GM23248 (cell line): ENCODE data around the gene DPP3. TPM values are rescaled to one million over a fixed set of nuclear protein-coding genes. Genes with fewer than 3 reads are reported as not detected.

Experiments
- DNase-seq: peaks from one replicate; pipeline ENCODE4 v3.0.0-alpha.2; 2015
- H2AFZ ChIP-seq: fragments of 200-600 bp; sonication (generic); 2 replicates; pipeline ENCODE4 v1.6.1; 2016; ENCODE audit warnings: antibody characterized with exemption
- H3F3A ChIP-seq: fragments of 200-600 bp; sonication (generic); 2 replicates; pipeline ENCODE4 v1.6.1; 2016; ENCODE audit warnings: mild to moderate bottlenecking, antibody characterized with exemption, mixed run types; ENCODE audit not compliant: insufficient read depth
- H3K27ac ChIP-seq: fragments of 200-600 bp; sonication (generic); 2 replicates; pipeline ENCODE4 v1.5.1; 2016; ENCODE audit warnings: mild to moderate bottlenecking
- H3K27me3 ChIP-seq: fragments of 200-600 bp; sonication (generic); replicated peaks from 2 replicates; pipeline ENCODE4 v1.6.1; 2016; ENCODE audit warnings: mild to moderate bottlenecking; ENCODE audit not compliant: insufficient read depth
- H3K36me3 ChIP-seq: fragments of 200-600 bp; sonication (generic); 2 replicates; pipeline ENCODE4 v1.6.1; 2016; ENCODE audit warnings: low read depth, mild to moderate bottlenecking
- H3K4me1 ChIP-seq: fragments of 200-600 bp; sonication (generic); 2 replicates; pipeline ENCODE4 v1.6.1; 2016; ENCODE audit warnings: mild to moderate bottlenecking; ENCODE audit not compliant: insufficient read depth
- H3K4me2 ChIP-seq: fragments of 200-600 bp; sonication (generic); one replicate; pipeline ENCODE4 v1.6.1; 2016; ENCODE audit warnings: mild to moderate bottlenecking; ENCODE audit not compliant: unreplicated experiment
- H3K4me3 ChIP-seq: fragments of 200-600 bp; sonication (generic); 2 replicates; pipeline ENCODE4 v1.5.1; 2016; ENCODE audit warnings: mild to moderate bottlenecking
- H3K79me2 ChIP-seq: fragments of 200-600 bp; sonication (generic); 2 replicates; pipeline ENCODE4 v1.6.1; 2016; ENCODE audit warnings: mild to moderate bottlenecking; ENCODE audit not compliant: insufficient read depth
- H3K9ac ChIP-seq: fragments of 200-600 bp; sonication (generic); 2 replicates; pipeline ENCODE4 v1.6.1; 2016; ENCODE audit warnings: mild to moderate bottlenecking
- H3K9me2 ChIP-seq: fragments of 200-600 bp; sonication (generic); 2 replicates; pipeline ENCODE4 v1.6.1; 2016; ENCODE audit warnings: mixed run types, mild to moderate bottlenecking, moderate library complexity; ENCODE audit not compliant: insufficient read depth
- H3K9me3 ChIP-seq: fragments of 200-600 bp; sonication (generic); one replicate; pipeline ENCODE4 v1.6.1; 2017; ENCODE audit warnings: low read depth
- H4K20me1 ChIP-seq: fragments of 200-600 bp; sonication (generic); 2 replicates; pipeline ENCODE4 v1.6.0; 2016; ENCODE audit not compliant: insufficient read depth
- EZH2 ChIP-seq: fragments of 200-600 bp; sonication (generic); IDR thresholded peaks from 2 replicates; pipeline ENCODE4 v1.6.1; 2018; ENCODE audit warnings: antibody characterized with exemption, mild to moderate bottlenecking; ENCODE audit not compliant: insufficient read depth, poor library complexity, severe bottlenecking
- EZH2phosphoT487 ChIP-seq: fragments of 200-600 bp; sonication (generic); IDR thresholded peaks from 2 replicates; pipeline ENCODE4 v1.6.1; 2018; ENCODE audit warnings: antibody characterized with exemption, moderate library complexity, mild to moderate bottlenecking, low read depth; ENCODE audit not compliant: insufficient read depth
- WGBS, 2 experiments: methylation state at CpG; one replicate each; pipeline ENCODE4 v1.1.6; 2015 to 2017; ENCODE audit warnings: low lambda C conversion rate in 2 of 2, low coverage in 1 of 2; ENCODE audit errors: missing lambda C conversion rate in 2 of 2; 5-methylcytosine and 5-hydroxymethylcytosine counted together
- in situ Hi-C: fragments of 300-500 bp; cut with MboI; formaldehyde crosslinking; loops from 2 replicates; pipeline ENCODE4 v1.15.0; 2020
- polyA plus RNA-seq: library from polyadenylated mRNA; unstranded; fragments of >200 nt; fragmentation: Nextera tagmentation; extraction: Ambion mirVana; gene quantifications from 2 replicates; pipeline ENCODE4 v1.2.1, GENCODE V29; 2016
- total RNA-seq: library from RNA; depleted of rRNA; stranded (reverse); fragments of >200 nt; shearing (Covaris generic); gene quantifications from 2 replicates; pipeline ENCODE4 v1.2.3, GENCODE V29; 2014

The DPP3 gene
- total and polyA plus RNA-seq, 2 experiments from 2014 or later, result 34.7 to 50.8 TPM

DNA sequence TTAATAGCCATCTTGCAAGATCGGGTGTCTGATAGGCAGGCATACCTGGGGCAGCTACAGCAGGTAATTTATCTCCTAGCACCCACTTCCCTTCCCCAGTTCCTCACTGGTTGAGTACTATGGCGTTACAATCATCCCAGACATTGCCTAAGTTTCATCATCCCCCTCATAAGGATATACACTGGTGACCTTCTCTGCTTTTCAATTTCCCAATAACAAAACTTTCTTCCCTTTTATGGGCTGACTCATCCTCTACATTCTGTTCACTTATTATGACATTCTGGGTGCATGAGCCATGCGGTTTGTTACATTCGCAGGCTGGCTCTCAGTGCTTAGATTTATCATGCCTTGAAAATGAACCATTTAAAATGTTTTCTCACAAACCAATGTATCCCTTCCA is 36.6 kb upstream of the DPP3 start:
- in situ Hi-C loops, result no loop called here
- Histone ChIP-seq H3K36me3 (no peaks in the 10 kb centered on the region), H3K9me3 (no peaks in the 10 kb centered on the region), H4K20me1 (no peaks in the 10 kb centered on the region), H3K9ac (peak overlapping the region; percentile 24; the same call in 1 of the 2 replicates), H3K4me3 (no peak overlapping the region), H2AFZ (no peak overlapping the region), H3K4me1 (peaks cover 11% of the 10 kb centered on the region), H3F3A (peaks cover 13% of the 10 kb centered on the region), H3K27ac (peak overlapping the region; percentile 72), H3K4me2 (peak overlapping the region; percentile 54), H3K27me3 (peaks cover 8% of the 10 kb centered on the region; the same call in 1 of the 2 replicates), H3K79me2 (no peaks in the 10 kb centered on the region), H3K9me2 (no peaks in the 10 kb centered on the region)
- peak; percentile 94 for DNase-seq
- 35 to 45% methylated on average over 4 of the region's 4 CpGs for WGBS, 2 experiments
- TF ChIP-seq EZH2, result no peak
- TF ChIP-seq EZH2phosphoT487, result no peak

DNA sequence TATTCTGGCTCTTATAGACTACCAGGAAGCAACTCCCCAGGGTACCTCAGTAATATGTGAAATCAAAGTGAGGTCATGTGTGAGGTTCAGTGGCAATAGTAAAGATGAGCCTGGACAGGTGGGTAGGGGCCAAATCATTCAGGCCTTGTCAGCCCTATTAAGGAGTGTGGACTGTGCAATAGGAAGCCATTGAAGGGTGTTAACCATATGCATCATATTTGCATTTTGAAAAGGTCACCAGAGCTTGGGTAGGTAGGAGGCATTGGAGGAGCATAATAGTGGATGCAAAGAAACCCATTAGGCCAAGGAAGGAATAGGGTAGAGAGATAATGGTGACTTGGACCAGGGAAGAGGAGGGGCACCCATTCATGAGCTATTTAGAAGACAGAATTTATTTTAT is 33.2 kb upstream of the DPP3 start:
- H4K20me1 ChIP-seq, result no peaks in the 10 kb centered on the region
- peaks cover 13% of the 10 kb centered on the region for H3F3A ChIP-seq
- H2AFZ ChIP-seq, result no peak overlapping the region
- H3K27me3 ChIP-seq, result peaks cover 17% of the 10 kb centered on the region
- in situ Hi-C loops, result no loop called here
- no peaks in the 10 kb centered on the region for H3K36me3 ChIP-seq
- peaks cover 11% of the 10 kb centered on the region for H3K4me1 ChIP-seq
- H3K9me2 ChIP-seq, result no peaks in the 10 kb centered on the region
- H3K9ac ChIP-seq, result no peak overlapping the region
- H3K79me2 ChIP-seq, result no peaks in the 10 kb centered on the region
- no peaks in the 10 kb centered on the region for H3K9me3 ChIP-seq
- H3K27ac ChIP-seq, result no peak overlapping the region
- no peak for TF ChIP-seq EZH2phosphoT487
- TF ChIP-seq EZH2, result no peak
- DNase-seq, result no peak
- no peak overlapping the region for H3K4me2 ChIP-seq
- no peak overlapping the region for H3K4me3 ChIP-seq

DNA sequence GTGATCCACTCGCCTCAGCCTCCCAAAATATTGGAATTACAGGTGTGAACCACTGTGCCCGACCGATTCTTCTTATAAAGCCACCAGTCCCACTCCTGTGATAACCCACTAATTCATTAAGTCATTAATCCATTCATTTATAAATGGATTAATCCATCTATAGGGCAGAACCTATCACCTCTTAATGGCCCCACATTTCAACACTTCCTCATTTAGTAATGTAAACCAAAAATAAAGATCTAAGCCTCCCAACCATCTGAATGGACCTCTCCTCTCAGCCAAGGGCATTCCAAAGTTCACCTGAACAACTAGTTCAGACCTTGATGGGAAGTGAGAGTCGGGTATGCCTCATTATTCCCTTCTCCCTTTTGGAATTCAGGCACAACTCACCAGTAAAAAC is 31.7 kb upstream of the DPP3 start:
- 36 to 37% methylated on average over 4 of the region's 4 CpGs for WGBS, 2 experiments

DNA sequence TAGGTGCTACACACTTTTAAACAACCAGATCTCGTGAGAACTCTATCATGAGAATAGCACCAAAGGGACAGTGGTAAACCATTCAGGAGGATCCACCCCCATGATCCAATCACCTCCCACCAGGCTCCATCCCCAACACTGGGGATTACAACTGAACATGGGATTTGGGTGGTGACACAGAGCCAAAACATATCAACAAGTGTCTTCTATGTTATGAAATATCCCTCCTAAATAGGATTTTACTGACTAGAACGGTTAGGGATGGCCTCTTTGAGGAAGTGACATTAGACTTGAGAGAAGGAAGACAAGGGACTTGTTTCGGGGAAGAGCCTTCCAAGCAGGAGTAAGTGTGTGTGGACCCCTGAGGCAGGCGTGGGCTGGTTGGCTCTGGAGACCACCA is 29.7 kb upstream of the DPP3 start:
- Histone ChIP-seq H3K9me3 (no peaks in the 10 kb centered on the region), H3K4me2 (no peak overlapping the region), H3K4me1 (no peaks in the 10 kb centered on the region), H3K9me2 (no peaks in the 10 kb centered on the region), H3K4me3 (no peak overlapping the region), H3K9ac (no peak overlapping the region), H3F3A (no peaks in the 10 kb centered on the region), H2AFZ (no peak overlapping the region), H3K79me2 (no peaks in the 10 kb centered on the region), H3K27me3 (peaks cover 35% of the 10 kb centered on the region), H4K20me1 (no peaks in the 10 kb centered on the region), H3K36me3 (no peaks in the 10 kb centered on the region), H3K27ac (no peak overlapping the region)
- WGBS, 2 experiments, result 22 to 23% methylated on average over 4 of the region's 4 CpGs
- TF ChIP-seq EZH2phosphoT487 (no peak), EZH2 (no peak)
- in situ Hi-C loops, result no loop called here
- no peak for DNase-seq

More for the DNA sequence above, 31.7 kb upstream of the DPP3 start:
- Histone ChIP-seq H3K9me3 (no peaks in the 10 kb centered on the region), H3K79me2 (no peaks in the 10 kb centered on the region), H3K4me1 (peaks cover 6% of the 10 kb centered on the region), H3K27ac (no peak overlapping the region), H3K4me3 (no peak overlapping the region), H3K9ac (no peak overlapping the region), H3F3A (peaks cover 7% of the 10 kb centered on the region; the same call in 1 of the 2 replicates), H3K9me2 (no peaks in the 10 kb centered on the region), H3K27me3 (peaks cover 19% of the 10 kb centered on the region), H4K20me1 (no peaks in the 10 kb centered on the region), H2AFZ (no peak overlapping the region), H3K4me2 (no peak overlapping the region), H3K36me3 (no peaks in the 10 kb centered on the region)
- in situ Hi-C loops, result no loop called here
- DNase-seq, result no peak
- TF ChIP-seq EZH2 (no peak), EZH2phosphoT487 (no peak)

DNA sequence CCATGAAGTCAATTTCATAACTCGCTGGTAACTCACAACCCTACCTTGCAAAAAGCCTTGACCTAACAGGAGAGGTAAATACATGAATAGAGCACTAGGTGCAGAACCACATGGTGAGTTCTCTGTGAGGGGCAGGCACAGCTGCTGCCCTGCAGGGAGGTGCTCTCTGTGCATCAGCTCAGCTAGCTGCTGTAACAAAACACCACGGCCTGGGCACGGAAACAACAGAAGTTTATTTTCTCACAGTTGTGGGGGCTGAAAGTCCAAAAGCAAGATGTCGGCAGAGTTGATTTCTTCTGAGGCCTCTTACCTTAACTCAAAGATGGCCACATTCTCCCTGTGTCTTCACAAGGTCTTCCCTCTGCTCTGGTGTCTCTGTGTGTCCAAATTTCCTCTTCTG is 28.6 kb upstream of the DPP3 start:
- in situ Hi-C loops, result no loop called here
- Histone ChIP-seq H3K4me3 (no peak overlapping the region), H3K9me2 (no peaks in the 10 kb centered on the region), H3K4me1 (no peaks in the 10 kb centered on the region), H3K27ac (no peak overlapping the region), H3K9ac (no peak overlapping the region), H3K9me3 (no peaks in the 10 kb centered on the region), H3K79me2 (no peaks in the 10 kb centered on the region), H3K27me3 (peaks cover 35% of the 10 kb centered on the region), H3K36me3 (no peaks in the 10 kb centered on the region), H4K20me1 (no peaks in the 10 kb centered on the region), H3K4me2 (no peak overlapping the region), H3F3A (no peaks in the 10 kb centered on the region), H2AFZ (no peak overlapping the region)
- DNase-seq, result no peak
- no peak for TF ChIP-seq EZH2phosphoT487
- TF ChIP-seq EZH2, result no peak
- 32 to 36% methylated on average over 4 of the region's 4 CpGs for WGBS, 2 experiments
